Fibroblast of the aortic adventitia (primary cell): ENCODE data around the gene MAK. TPM values are rescaled to one million over a fixed set of nuclear protein-coding genes. Genes with fewer than 3 reads are reported as not detected.
"Not testable (repeated sequence)": the region's sequence is repeated elsewhere in the genome, so short reads cannot be mapped to it uniquely, and the experiment has no call there.

Source experiments
- DNase-seq: peaks from one replicate; pipeline ENCODE4 v3.0.0-alpha.2; 2010; ENCODE audit warnings: low read depth
- H3K4me3 ChIP-seq: 2 replicates; pipeline ENCODE4 v1.5.1; 2011; ENCODE audit warnings: low read depth, mild to moderate bottlenecking, control low read depth, low read length, moderate library complexity
- total RNA-seq: library from RNA; depleted of rRNA; stranded (reverse); fragments of >200 nt; gene quantifications from 2 replicates; pipeline ENCODE4 v1.2.3, GENCODE V29; 2012; ENCODE audit warnings: low replicate concordance
- TF ChIP-seq, protein P1 (sequence below): IDR thresholded peaks from 2 replicates; pipeline ENCODE4 v1.5.1; 2011; ENCODE audit warnings: mild to moderate bottlenecking, low read length, control low read depth, inconsistent platforms; ENCODE audit not compliant: insufficient read depth

Gene MAK
- total RNA-seq, 1 donor, result under 0.01 TPM

DNA sequence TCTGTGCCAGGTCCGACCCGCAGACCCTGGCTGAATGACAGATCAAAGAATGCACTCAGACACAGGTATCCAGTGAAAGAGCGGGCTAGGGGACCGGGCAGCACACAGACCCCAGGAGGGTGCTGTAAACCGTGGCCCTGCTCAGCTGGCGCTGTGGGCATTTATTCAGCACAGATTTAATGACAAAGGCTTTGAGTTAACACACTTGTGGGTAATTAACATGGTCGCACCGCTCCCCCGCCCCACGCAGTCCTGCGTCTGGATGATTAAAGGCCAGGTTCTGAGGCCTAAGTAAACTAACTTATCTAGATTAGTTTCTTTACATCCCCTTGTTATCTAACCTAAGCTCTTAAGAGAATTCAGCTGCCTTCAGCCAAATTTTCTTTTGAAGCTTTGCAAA, 3.5 kb downstream of the MAK start:
- TF ChIP-seq, protein P1, sequence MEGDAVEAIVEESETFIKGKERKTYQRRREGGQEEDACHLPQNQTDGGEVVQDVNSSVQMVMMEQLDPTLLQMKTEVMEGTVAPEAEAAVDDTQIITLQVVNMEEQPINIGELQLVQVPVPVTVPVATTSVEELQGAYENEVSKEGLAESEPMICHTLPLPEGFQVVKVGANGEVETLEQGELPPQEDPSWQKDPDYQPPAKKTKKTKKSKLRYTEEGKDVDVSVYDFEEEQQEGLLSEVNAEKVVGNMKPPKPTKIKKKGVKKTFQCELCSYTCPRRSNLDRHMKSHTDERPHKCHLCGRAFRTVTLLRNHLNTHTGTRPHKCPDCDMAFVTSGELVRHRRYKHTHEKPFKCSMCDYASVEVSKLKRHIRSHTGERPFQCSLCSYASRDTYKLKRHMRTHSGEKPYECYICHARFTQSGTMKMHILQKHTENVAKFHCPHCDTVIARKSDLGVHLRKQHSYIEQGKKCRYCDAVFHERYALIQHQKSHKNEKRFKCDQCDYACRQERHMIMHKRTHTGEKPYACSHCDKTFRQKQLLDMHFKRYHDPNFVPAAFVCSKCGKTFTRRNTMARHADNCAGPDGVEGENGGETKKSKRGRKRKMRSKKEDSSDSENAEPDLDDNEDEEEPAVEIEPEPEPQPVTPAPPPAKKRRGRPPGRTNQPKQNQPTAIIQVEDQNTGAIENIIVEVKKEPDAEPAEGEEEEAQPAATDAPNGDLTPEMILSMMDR, result no peak
- no peak overlapping the region for H3K4me3 ChIP-seq
- no peak for DNase-seq

DNA sequence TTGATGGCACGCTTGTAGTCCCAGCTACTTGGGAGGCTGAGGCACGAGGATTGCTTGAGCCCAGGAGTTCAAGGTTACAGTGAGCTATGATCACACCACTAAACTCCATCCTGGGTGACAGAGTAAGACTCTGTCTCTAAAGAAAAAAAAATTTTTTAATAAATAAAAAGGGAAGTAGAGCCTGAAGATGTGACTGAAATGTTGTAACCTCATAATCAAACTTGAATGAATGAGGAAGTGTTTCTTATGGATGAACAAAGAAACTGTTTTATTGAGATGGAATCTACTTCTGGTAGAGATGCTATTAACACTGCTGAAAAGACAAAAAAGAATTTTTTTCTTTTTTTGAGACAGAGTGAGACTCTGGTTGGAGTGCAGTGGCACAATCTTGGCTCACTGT, 6.7 kb downstream of the MAK start:
- DNase-seq, result no peak
- no peak overlapping the region for H3K4me3 ChIP-seq
- TF ChIP-seq, protein P1, result no peak

DNA sequence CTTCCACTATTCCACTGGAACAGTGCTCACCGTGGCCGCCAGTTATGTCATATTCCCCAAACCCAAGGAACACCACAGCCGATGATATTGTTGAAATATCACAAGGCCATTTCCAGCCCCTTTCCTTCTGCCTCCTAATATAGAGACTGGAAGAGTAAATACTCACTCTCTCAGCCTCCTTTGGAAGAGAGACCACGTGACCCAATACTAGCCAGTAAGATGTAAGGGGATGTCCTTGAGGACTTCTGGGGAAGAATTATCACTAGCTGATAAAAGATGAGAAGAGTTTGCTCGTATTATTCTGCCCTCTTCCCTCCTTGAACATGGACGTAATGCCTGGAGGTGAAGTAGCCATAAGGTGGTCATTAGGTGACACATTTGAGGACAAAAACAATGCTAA, 13.5 kb downstream of the MAK start:
- TF ChIP-seq, protein P1, result no peak
- DNase-seq, result no peak
- H3K4me3 ChIP-seq, result no peak overlapping the region

DNA sequence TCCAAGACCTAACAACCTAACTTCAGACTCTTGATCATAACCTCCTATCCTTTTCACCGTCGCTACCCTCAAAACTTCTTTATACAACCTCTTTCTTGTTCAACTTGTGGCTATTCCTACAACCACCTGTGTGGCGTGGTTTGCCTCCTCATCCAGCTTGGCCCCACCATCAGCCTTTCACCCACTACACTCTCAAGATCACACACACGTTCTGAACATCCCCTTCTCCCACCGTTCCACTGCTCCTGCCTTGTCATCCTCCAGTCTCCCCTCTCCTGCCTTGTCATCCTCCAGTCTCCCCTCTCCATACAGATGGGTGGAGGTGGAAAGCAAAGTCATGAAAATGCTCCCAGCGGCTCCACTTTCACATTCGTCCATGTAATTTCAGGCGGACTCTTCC, 14.0 kb downstream of the MAK start:
- no peak overlapping the region for H3K4me3 ChIP-seq
- no peak for DNase-seq
- TF ChIP-seq, protein P1, result no peak

DNA sequence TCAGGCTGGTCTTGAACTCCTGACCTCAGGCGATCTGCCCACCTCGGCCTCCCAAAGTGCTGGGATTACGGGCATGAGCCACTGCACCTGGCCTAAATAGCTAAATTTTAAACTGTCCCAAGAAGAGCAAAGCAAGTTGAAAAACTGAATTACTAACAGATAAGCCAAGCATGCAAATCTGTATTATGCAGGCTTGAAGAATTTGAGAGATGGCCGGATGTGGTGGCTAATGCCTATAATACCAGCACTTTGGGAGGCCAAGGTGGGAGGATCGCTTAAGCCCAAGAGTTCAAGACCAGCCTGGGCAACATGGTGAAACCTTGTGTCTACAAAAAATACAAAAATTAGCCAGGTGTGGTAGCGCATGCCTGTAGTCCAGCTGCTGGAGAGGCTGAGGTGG, 24.2 kb downstream of the MAK start:
- H3K4me3 ChIP-seq, result not testable (repeated sequence)

DNA sequence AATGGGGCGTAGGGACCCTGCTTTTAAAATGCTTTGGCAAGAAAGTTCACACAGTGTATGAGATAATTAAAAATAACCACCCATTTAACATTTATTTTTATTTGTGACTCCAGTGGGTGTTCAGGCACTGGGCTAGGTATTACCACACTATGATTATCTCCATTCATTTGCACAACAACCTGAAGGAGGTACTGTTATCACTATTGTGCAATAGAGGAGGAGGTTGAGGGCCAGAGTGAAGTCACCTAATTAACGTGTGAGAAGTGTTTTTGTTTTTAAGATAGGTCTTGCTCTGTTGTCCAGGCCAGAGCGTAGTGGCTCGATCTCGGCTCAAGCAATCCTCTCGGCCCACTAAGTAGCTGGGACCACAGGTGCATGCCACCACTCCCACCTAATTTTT, 29.2 kb downstream of the MAK start:
- TF ChIP-seq, protein P1, result no peak
- no peak overlapping the region for H3K4me3 ChIP-seq
- no peak for DNase-seq

More for the DNA sequence above, 24.2 kb downstream of the MAK start:
- DNase-seq, result not testable (repeated sequence)

DNA sequence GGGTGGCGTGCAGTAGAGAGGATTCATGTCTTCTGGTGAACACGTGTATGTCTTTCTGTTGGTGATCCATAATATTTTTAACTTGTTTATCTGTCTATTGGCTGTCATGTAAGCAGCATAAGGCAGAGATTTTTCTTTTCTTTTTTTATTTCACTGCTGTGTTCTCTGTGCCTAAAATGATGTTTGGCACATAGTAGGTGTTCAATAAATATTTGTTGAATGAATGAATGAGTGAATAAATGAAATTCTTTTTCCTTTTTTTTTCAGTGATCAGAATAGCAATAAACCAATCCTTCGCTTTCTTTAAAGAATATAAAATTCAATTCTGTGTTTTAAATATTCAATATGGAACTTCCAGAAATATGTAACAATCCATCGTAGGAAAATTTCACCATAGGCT, 30.0 kb downstream of the MAK start:
- no peak for DNase-seq
- H3K4me3 ChIP-seq, result no peak overlapping the region
- TF ChIP-seq, protein P1, result no peak
